ENCODE data around the gene CEACAM21. TPM values are rescaled to one million over a fixed set of nuclear protein-coding genes. Genes with fewer than 3 reads are reported as not detected.

Gene CEACAM21
- total RNA-seq, 1 donor from 2014 or later, result not detected

DNA sequence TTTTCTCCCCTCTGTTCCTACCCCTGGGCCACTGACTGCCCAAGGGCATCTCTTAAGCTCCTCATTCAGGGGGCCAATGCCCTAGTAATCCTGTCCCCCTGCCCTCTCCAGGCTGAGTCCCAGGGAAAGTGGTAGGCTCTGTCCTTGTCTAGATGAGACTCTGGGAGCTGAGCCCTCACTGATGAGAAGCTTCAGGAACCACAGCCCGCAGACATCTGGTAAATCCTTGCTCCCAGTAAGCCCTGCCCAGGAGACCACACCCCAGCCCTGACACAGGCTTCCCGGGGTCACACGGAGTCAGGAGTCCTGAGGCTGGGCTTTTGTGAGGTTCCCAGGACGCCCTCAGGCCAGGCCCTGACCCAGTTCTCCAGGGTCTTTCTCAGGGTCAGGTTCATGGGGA is 49.0 kb downstream of the CEACAM21 start:
- H3K27me3 ChIP-seq, result no peaks in the 10 kb centered on the region
- no peak overlapping the region for H3K4me3 ChIP-seq
- no peaks in the 10 kb centered on the region for H3F3A ChIP-seq (ENCODE audit: low read depth)
- H3K4me3 Mint-ChIP-seq, result no peak overlapping the region
- H4K20me1 ChIP-seq (ENCODE audit: low read depth), result no peaks in the 10 kb centered on the region
- no peaks in the 10 kb centered on the region for H3K79me2 ChIP-seq (ENCODE audit: low read depth)
- H3K4me1 ChIP-seq, result no peaks in the 10 kb centered on the region
- no peaks in the 10 kb centered on the region for H3K4me1 Mint-ChIP-seq
- H3K27ac Mint-ChIP-seq, result no peak overlapping the region
- peaks cover 10% of the 10 kb centered on the region for H3K9me3 Mint-ChIP-seq
- peaks cover 17% of the 10 kb centered on the region for H3K27me3 Mint-ChIP-seq (ENCODE audit: insufficient read depth, low read depth)
- no peak overlapping the region for H2AFZ ChIP-seq (replicated peaks)
- no peak for DNase-seq (ENCODE audit: low spot score)
- H3K4me2 ChIP-seq, result no peak overlapping the region
- TF ChIP-seq, protein P1, sequence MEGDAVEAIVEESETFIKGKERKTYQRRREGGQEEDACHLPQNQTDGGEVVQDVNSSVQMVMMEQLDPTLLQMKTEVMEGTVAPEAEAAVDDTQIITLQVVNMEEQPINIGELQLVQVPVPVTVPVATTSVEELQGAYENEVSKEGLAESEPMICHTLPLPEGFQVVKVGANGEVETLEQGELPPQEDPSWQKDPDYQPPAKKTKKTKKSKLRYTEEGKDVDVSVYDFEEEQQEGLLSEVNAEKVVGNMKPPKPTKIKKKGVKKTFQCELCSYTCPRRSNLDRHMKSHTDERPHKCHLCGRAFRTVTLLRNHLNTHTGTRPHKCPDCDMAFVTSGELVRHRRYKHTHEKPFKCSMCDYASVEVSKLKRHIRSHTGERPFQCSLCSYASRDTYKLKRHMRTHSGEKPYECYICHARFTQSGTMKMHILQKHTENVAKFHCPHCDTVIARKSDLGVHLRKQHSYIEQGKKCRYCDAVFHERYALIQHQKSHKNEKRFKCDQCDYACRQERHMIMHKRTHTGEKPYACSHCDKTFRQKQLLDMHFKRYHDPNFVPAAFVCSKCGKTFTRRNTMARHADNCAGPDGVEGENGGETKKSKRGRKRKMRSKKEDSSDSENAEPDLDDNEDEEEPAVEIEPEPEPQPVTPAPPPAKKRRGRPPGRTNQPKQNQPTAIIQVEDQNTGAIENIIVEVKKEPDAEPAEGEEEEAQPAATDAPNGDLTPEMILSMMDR (IDR thresholded peaks at IDR 0.05), result no peak
- no peak for TF ChIP-seq EZH2 (IDR thresholded peaks at IDR 0.05)
- TF ChIP-seq EZH2phosphoT487 (IDR thresholded peaks at IDR 0.05), result no peak
- no peaks in the 10 kb centered on the region for H3K9me3 ChIP-seq (ENCODE audit: low read depth)
- H3K36me3 Mint-ChIP-seq, result no peaks in the 10 kb centered on the region
- H3K9ac ChIP-seq, result no peak overlapping the region
- H3K27ac ChIP-seq, result no peak overlapping the region
- no peaks in the 10 kb centered on the region for H3K36me3 ChIP-seq

DNA sequence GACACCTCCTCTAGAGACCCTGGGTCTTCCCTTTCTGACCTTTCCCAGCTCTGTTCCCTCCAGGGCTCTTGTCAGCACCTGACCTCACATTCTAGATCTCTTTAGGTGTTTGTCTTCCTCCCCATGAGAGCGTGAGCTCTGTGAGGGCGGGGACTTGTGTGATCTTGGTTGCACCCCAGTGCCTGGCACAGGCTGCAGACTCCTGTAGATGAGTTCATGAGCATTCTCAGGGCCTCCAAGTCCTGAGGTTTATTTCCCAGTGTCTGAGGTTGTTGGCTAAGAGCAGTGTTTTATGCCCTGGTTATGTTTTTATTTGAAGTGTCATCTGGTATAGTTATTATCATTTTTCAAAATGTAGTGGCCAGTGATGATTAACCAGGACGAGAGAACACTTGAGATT is 50.3 kb downstream of the CEACAM21 start:
- H3K4me1 ChIP-seq, result no peaks in the 10 kb centered on the region
- no peaks in the 10 kb centered on the region for H3K27me3 ChIP-seq
- Mint-ChIP-seq H3K4me1 (no peaks in the 10 kb centered on the region), H3K4me3 (no peak overlapping the region), H3K9me3 (peaks cover 7% of the 10 kb centered on the region), H3K36me3 (no peaks in the 10 kb centered on the region), H3K27me3 (ENCODE audit: insufficient read depth, low read depth) (peaks cover 15% of the 10 kb centered on the region), H3K27ac (no peak overlapping the region)
- no peaks in the 10 kb centered on the region for H3K79me2 ChIP-seq (ENCODE audit: low read depth)
- no peak overlapping the region for H3K9ac ChIP-seq
- no peak overlapping the region for H3K4me3 ChIP-seq
- no peak for TF ChIP-seq EZH2phosphoT487 (IDR thresholded peaks at IDR 0.05)
- TF ChIP-seq, protein P1 (IDR thresholded peaks at IDR 0.05), result no peak
- no peak for TF ChIP-seq EZH2 (IDR thresholded peaks at IDR 0.05)
- no peaks in the 10 kb centered on the region for H4K20me1 ChIP-seq (ENCODE audit: low read depth)
- no peaks in the 10 kb centered on the region for H3K36me3 ChIP-seq
- H3K9me3 ChIP-seq (ENCODE audit: low read depth), result peaks cover 4% of the 10 kb centered on the region
- no peak for DNase-seq (ENCODE audit: low spot score)
- H3K27ac ChIP-seq, result no peak overlapping the region
- no peak overlapping the region for H2AFZ ChIP-seq (replicated peaks)
- no peak overlapping the region for H3K4me2 ChIP-seq
- H3F3A ChIP-seq (ENCODE audit: low read depth), result no peaks in the 10 kb centered on the region

DNA sequence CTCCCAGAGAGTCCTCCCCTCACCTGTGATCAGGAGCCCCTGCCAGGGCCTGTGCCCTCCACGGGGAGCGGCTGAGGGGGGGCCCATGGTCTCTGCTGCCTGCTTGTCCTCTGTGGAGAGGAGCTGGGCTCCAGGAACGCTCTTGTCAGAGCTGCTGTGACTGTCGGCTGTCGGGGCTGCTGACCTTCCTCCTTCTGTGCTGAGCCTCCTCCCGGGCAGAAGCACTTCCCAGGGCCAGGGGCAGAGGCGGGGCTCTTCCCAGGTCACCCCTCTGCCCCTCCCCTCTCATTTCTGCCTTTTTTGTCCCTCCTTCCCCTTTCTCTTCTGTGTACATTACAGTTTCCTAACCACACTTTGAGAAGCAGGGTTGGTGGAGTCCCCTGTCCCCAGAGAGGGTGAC is 50.9 kb downstream of the CEACAM21 start, which contains the start of gene CEACAM4:
Gene CEACAM4, minus strand, starts transcription at position 198 of the 400 bp plus-strand sequence. Its CDS starts 111 bp downstream, at position 87.
- peaks cover 7% of the 10 kb centered on the region for H3K9me3 Mint-ChIP-seq

More for the DNA sequence above, 50.9 kb downstream of the CEACAM21 start, which contains the start of gene CEACAM4:
- no peak for DNase-seq (ENCODE audit: low spot score)
- H2AFZ ChIP-seq (replicated peaks), result no peak within 1 kb of the TSS
- no peak within 1 kb of the TSS for H3K27ac ChIP-seq
- no peaks in the 10 kb centered on the region for H3K79me2 ChIP-seq (ENCODE audit: low read depth)
- H3K4me2 ChIP-seq, result no peak within 1 kb of the TSS
- Mint-ChIP-seq H3K27ac (no peak within 1 kb of the TSS), H3K4me3 (no peak within 1 kb of the TSS), H3K4me1 (no peaks in the 10 kb centered on the region), H3K36me3 (no peaks in the 10 kb centered on the region), H3K27me3 (ENCODE audit: insufficient read depth, low read depth) (peaks cover 14% of the 10 kb centered on the region)
- H3K4me1 ChIP-seq, result no peaks in the 10 kb centered on the region
- H4K20me1 ChIP-seq (ENCODE audit: low read depth), result no peaks in the 10 kb centered on the region
- no peak within 1 kb of the TSS for H3K4me3 ChIP-seq
- no peaks in the 10 kb centered on the region for H3F3A ChIP-seq (ENCODE audit: low read depth)
- H3K27me3 ChIP-seq, result no peaks in the 10 kb centered on the region
- peaks cover 10% of the 10 kb centered on the region for H3K9me3 ChIP-seq (ENCODE audit: low read depth)
- no peak within 1 kb of the TSS for H3K9ac ChIP-seq
- no peaks in the 10 kb centered on the region for H3K36me3 ChIP-seq
- TF ChIP-seq EZH2 (IDR thresholded peaks at IDR 0.05) (no peak), EZH2phosphoT487 (IDR thresholded peaks at IDR 0.05) (no peak)
- TF ChIP-seq, protein P1 (IDR thresholded peaks at IDR 0.05), result no peak

Data from neural progenitor cell (in vitro differentiated cells).